HCT116 (cell line): ENCODE data around the gene ACTRT2. TPM values are rescaled to one million over a fixed set of nuclear protein-coding genes. Genes with fewer than 3 reads are reported as not detected.

Source experiments
- ATAC-seq: fragments of 200-7000 bp; cut with Tn5 transposase; 2 replicates; pipeline ENCODE4 v1.9.1; 2020; ENCODE audit warnings: mild to moderate bottlenecking, moderate library complexity
- BruUV-seq: library from RNA; stranded (reverse); fragments of 400-500 nt; replicated peaks from 2 replicates; lab custom pipeline; 2021; lab: Mats Ljungman, UMichigan
- CTCF ChIA-PET: fragments of 300-600 bp; sonication (Branson Sonifier 250); formaldehyde crosslinking; loops from one replicate; lab custom pipeline; 2021; ENCODE audit warnings: antibody characterized with exemption; lab: Charles Lee
- POLR2A ChIA-PET: fragments of 300-600, 350-600 bp; sonication (Branson Sonifier 250); formaldehyde crosslinking; loops from one replicate; lab custom pipeline; 2021; ENCODE audit warnings: antibody characterized with exemption; lab: Charles Lee
- RAD21 ChIA-PET, 2 experiments: fragments of 300-600 bp; sonication (Branson Sonifier 250); formaldehyde crosslinking; loops; one replicate each; lab custom pipeline; 2023; ENCODE audit warnings: low total read pairs in 2 of 2; ENCODE audit not compliant: uncharacterized antibody in 2 of 2, unreplicated experiment in 2 of 2, low non-redundant PET in 1 of 2; lab: Charles Lee
- DNase-seq: peaks from one replicate; pipeline ENCODE4 v3.0.0-alpha.2; 2010; ENCODE audit warnings: low read depth, low spot score
- H2AFZ ChIP-seq: fragments of 200-600 bp; shearing (Covaris generic), sonication (generic); 2 replicates; pipeline ENCODE4 v1.6.1; 2017; ENCODE audit warnings: low read depth, mixed run types, mixed read lengths, antibody characterized with exemption, low read length; ENCODE audit not compliant: poor library complexity, severe bottlenecking
- H3K27ac ChIP-seq: 2 replicates; pipeline ENCODE4 v1.5.1; 2012; ENCODE audit warnings: low read depth, low read length
- H3K27me3 ChIP-seq: fragments of 200-600 bp; sonication (generic); 2 replicates; pipeline ENCODE4 v1.6.1; 2016; ENCODE audit warnings: mixed run types, low read length, mixed read lengths; ENCODE audit not compliant: insufficient read depth
- H3K36me3 ChIP-seq, 2 experiments: fragments of 200-500 bp in 1 of 2; fragments of 200-600 bp in 1 of 2; sonication (Bioruptor generic) in 1 of 2; sonication (generic) in 1 of 2; 2 replicates each; pipeline versions ENCODE4 v1.5.1 to v1.6.1; 2014 to 2016; ENCODE audit warnings: low read length in 2 of 2, inconsistent platforms in 1 of 2, mixed read lengths in 1 of 2, mixed run types in 1 of 2; ENCODE audit not compliant: insufficient read depth in 2 of 2, control insufficient read depth in 1 of 2
- H3K4me1 ChIP-seq, 2 experiments: fragments of 200-600 bp in 1 of 2; sonication (generic) in 1 of 2; 2 replicates each; pipeline versions ENCODE4 v1.5.1 to v1.6.1; 2012 to 2017; ENCODE audit warnings: low read length in 2 of 2, inconsistent platforms in 1 of 2, mild to moderate bottlenecking in 1 of 2, mixed read lengths in 1 of 2, mixed run types in 1 of 2, moderate library complexity in 1 of 2; ENCODE audit not compliant: insufficient read depth in 2 of 2, control insufficient read depth in 1 of 2
- H3K4me2 ChIP-seq: fragments of 200-600 bp; sonication (generic); 2 replicates; pipeline ENCODE4 v1.6.1; 2017; ENCODE audit warnings: mixed run types, low read length, mixed read lengths
- H3K4me3 ChIP-seq, 2 experiments: fragments of 200-600 bp in 1 of 2; sonication (generic) in 1 of 2; replicated peaks in 1 of 2; 2 replicates each; pipeline ENCODE4 v1.5.1; 2011 to 2016; ENCODE audit warnings: low read length in 2 of 2, control low read depth in 1 of 2, low read depth in 1 of 2, mild to moderate bottlenecking in 1 of 2, mixed read lengths in 1 of 2, mixed run types in 1 of 2
- H3K79me2 ChIP-seq: fragments of 200-600 bp; sonication (generic); 2 replicates; pipeline ENCODE4 v1.6.1; 2017; ENCODE audit warnings: mild to moderate bottlenecking, mixed run types, low read length, moderate library complexity, mixed read lengths; ENCODE audit not compliant: insufficient read depth
- H3K9ac ChIP-seq: fragments of 200-600 bp; sonication (generic); 2 replicates; pipeline ENCODE4 v1.6.1; 2016; ENCODE audit warnings: low read length, mixed read lengths
- H3K9me2 ChIP-seq: fragments of 200-600 bp; sonication (generic), shearing (Covaris generic); 2 replicates; pipeline ENCODE4 v1.6.1; 2017; ENCODE audit warnings: mixed run types, mild to moderate bottlenecking, moderate library complexity; ENCODE audit not compliant: insufficient read depth
- H3K9me3 ChIP-seq, 2 experiments: fragments of 200-500 bp in 1 of 2; fragments of 200-600 bp in 1 of 2; sonication (Bioruptor generic) in 1 of 2; sonication (generic) in 1 of 2; 2 replicates each; pipeline ENCODE4 v1.6.1; 2014 to 2017; ENCODE audit warnings: low read length in 2 of 2, mixed read lengths in 2 of 2, inconsistent platforms in 1 of 2, low read depth in 1 of 2, mild to moderate bottlenecking in 1 of 2, mixed run types in 1 of 2, moderate library complexity in 1 of 2; ENCODE audit not compliant: control insufficient read depth in 1 of 2, insufficient read depth in 1 of 2
- H4K20me1 ChIP-seq: fragments of 200-600 bp; sonication (generic), shearing (Covaris generic); 2 replicates; pipeline ENCODE4 v1.6.1; 2017; ENCODE audit warnings: mixed run types, mild to moderate bottlenecking, moderate library complexity; ENCODE audit not compliant: insufficient read depth
- CEBPB ChIP-seq: IDR thresholded peaks from 2 replicates; pipeline ENCODE4 v1.6.1; 2012; ENCODE audit warnings: low read depth
- CTCF ChIP-seq, 3 experiments: fragments of 200-600 bp in 1 of 3; sonication (generic) in 1 of 3; IDR thresholded peaks in 2 of 3; conservative IDR thresholded peaks in 1 of 3; 2 replicates each; pipeline ENCODE4 v1.5.1; 2012 to 2017; ENCODE audit warnings: low read depth in 2 of 3, low read length in 2 of 3, antibody characterized with exemption in 1 of 3, borderline replicate concordance in 1 of 3, control low read depth in 1 of 3, mild to moderate bottlenecking in 1 of 3, mixed read lengths in 1 of 3, mixed run types in 1 of 3, moderate library complexity in 1 of 3; ENCODE audit not compliant: insufficient read depth in 1 of 3
- EGR1 ChIP-seq: IDR thresholded peaks from 2 replicates; pipeline ENCODE4 v1.6.1; 2012; ENCODE audit warnings: low read depth
- ELF1 ChIP-seq: IDR thresholded peaks from 2 replicates; pipeline ENCODE4 v1.6.1; 2012; ENCODE audit warnings: low read depth, borderline replicate concordance
- EZH2 ChIP-seq: fragments of 200-600 bp; sonication (generic); IDR thresholded peaks from 2 replicates; pipeline ENCODE4 v1.6.1; 2017; ENCODE audit warnings: antibody characterized with exemption, mixed run types
- EZH2phosphoT487 ChIP-seq: fragments of 200-600 bp; IDR thresholded peaks from 2 replicates; pipeline ENCODE4 v1.6.1; 2018; ENCODE audit warnings: antibody characterized with exemption, borderline replicate concordance
- FOSL1 ChIP-seq: IDR thresholded peaks from 2 replicates; pipeline ENCODE4 v1.6.1; 2012; ENCODE audit warnings: low read depth
- JUND ChIP-seq: IDR thresholded peaks from 2 replicates; pipeline ENCODE4 v1.6.1; 2012
- POLR2A ChIP-seq: IDR thresholded peaks from 2 replicates; pipeline ENCODE4 v1.7.0; 2011; ENCODE audit warnings: borderline replicate concordance; ENCODE audit not compliant: insufficient read depth, insufficient read length; ENCODE audit errors: extremely low read depth
- POLR2AphosphoS5 ChIP-seq: IDR thresholded peaks from 2 replicates; pipeline ENCODE4 v1.6.1; 2011; ENCODE audit warnings: mild to moderate bottlenecking, low read depth, low read length, moderate library complexity
- RAD21 ChIP-seq: IDR thresholded peaks from 2 replicates; pipeline ENCODE4 v1.6.1; 2012; ENCODE audit warnings: low read depth, mild to moderate bottlenecking
- REST ChIP-seq: IDR thresholded peaks from 2 replicates; pipeline ENCODE4 v1.6.1; 2012; ENCODE audit warnings: low read depth
- SIN3A ChIP-seq: IDR thresholded peaks from 2 replicates; pipeline ENCODE4 v1.6.1; 2012; ENCODE audit warnings: low read depth
- SRF ChIP-seq: IDR thresholded peaks from 2 replicates; pipeline ENCODE4 v1.6.1; 2012; ENCODE audit warnings: low read depth
- YY1 ChIP-seq: IDR thresholded peaks from 2 replicates; pipeline ENCODE4 v1.6.1; 2011; ENCODE audit warnings: low read length, low read depth, moderate library complexity, mild to moderate bottlenecking; ENCODE audit not compliant: insufficient replicate concordance; ENCODE audit errors: extremely low read depth
- ZFX ChIP-seq: fragments of 450-650 bp; IDR thresholded peaks from 2 replicates; pipeline ENCODE4 v1.6.1; 2017
- ZNF274 ChIP-seq: fragments of 200-500 bp; sonication (Bioruptor generic); IDR thresholded peaks from 2 replicates; pipeline ENCODE4 v1.6.1; 2014; ENCODE audit warnings: mild to moderate bottlenecking, low read depth, low read length, inconsistent platforms
- intact Hi-C: fragments of 100-400 bp; cut with micrococcal nuclease; formaldehyde crosslinking; loops from 2 replicates; pipeline ENCODE4 v1.10.0; 2022
- total RNA-seq: library from RNA; stranded (reverse); gene quantifications from one replicate; pipeline ENCODE4 v1.2.1, GENCODE V29; 2021; ENCODE audit not compliant: unreplicated experiment
- TF ChIP-seq, protein P1 (sequence below): IDR thresholded peaks from 2 replicates; pipeline ENCODE4 v1.6.1; 2012

The ACTRT2 gene
- total RNA-seq, 1 experiment from 2014 or later, result not detected

DNA sequence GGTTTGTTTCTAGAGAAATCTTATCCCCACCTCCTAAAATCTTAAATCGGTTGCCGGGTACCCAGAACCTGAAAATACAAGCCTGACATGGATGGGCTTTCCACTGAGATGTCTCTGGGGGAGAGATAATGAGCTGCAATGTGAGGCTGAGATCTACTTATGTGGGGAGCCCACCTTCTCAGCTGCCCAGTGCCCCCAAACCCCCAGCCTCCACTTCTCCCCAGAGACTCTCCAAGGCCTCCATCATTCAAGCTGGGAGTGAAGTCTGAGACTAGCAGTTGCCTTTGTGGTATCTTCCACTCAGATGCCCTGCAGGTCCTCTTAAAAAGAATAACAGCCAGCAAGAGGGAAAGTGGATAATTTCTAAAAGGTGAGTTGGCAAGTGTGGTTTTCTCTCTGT, 11.7 kb upstream of the ACTRT2 start:
- Histone ChIP-seq H3K27me3 (no peaks in the 10 kb centered on the region), H3K27ac (no peak overlapping the region), H3K79me2 (no peaks in the 10 kb centered on the region), H3K36me3 (no peaks in the 10 kb centered on the region), H3K9me2 (no peaks in the 10 kb centered on the region), H3K4me2 (no peak overlapping the region), H2AFZ (no peak overlapping the region), H3K9me3 (peaks cover 7 to 10% of the 10 kb centered on the region in 2 experiments; a peak in 3 of 4 replicates), H3K4me1 (no peaks in the 10 kb centered on the region), H3K4me3 (no peak overlapping the region), H3K9ac (no peak overlapping the region), H4K20me1 (no peaks in the 10 kb centered on the region)
- TF ChIP-seq POLR2AphosphoS5 (no peak), REST (no peak), EZH2phosphoT487 (no peak), SIN3A (no peak), FOSL1 (no peak), CTCF (IDR thresholded peaks at IDR 0.05 in 2 of 3, conservative IDR thresholded peaks at IDR 0.05 in 1 of 3; ENCODE audit: borderline replicate concordance in 1 of 3, insufficient read depth in 1 of 3, low read depth in 2 of 3, low read length in 2 of 3) (no peak), SRF (no peak), POLR2A (no peak), EGR1 (no peak), JUND (no peak), ZFX (no peak), ZNF274 (no peak), EZH2 (no peak), CEBPB (no peak), ELF1 (no peak), RAD21 (no peak), YY1 (no peak)
- TF ChIP-seq, protein P1, sequence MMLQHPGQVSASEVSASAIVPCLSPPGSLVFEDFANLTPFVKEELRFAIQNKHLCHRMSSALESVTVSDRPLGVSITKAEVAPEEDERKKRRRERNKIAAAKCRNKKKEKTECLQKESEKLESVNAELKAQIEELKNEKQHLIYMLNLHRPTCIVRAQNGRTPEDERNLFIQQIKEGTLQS, result no peak
- intact Hi-C loops, result no loop called here
- ChIA-PET CTCF (no interaction called here), POLR2A (no interaction called here), RAD21 (no interaction called here)
- ATAC-seq (no peak), DNase-seq (no peak)
- BruUV-seq, result no TSS peak
